Subcutaneous abdominal adipose tissue (tissue), 5 donors: ENCODE measurements around the gene TNFRSF8.

ENCODE experiments used
- H3K27ac ChIP-seq: one replicate; pipeline ENCODE4 v1.7.0; 2013; ENCODE audit warnings: low read depth, mild to moderate bottlenecking, inconsistent platforms, low read length, moderate library complexity
- H3K27me3 ChIP-seq, 5 donors: one replicate each; pipeline ENCODE4 v1.7.0; 2013; ENCODE audit warnings: low read length in 5 of 5, inconsistent platforms in 1 of 5; ENCODE audit not compliant: control insufficient read depth in 5 of 5, insufficient read depth in 4 of 5
- H3K36me3 ChIP-seq, 5 donors: one replicate each; pipeline ENCODE4 v1.7.0; 2013; ENCODE audit warnings: low read length in 5 of 5; ENCODE audit not compliant: control insufficient read depth in 5 of 5, insufficient read depth in 5 of 5
- H3K4me1 ChIP-seq, 5 donors: one replicate each; pipeline ENCODE4 v1.7.0; 2013; ENCODE audit warnings: low read length in 5 of 5, mild to moderate bottlenecking in 3 of 5, moderate library complexity in 1 of 5; ENCODE audit not compliant: control insufficient read depth in 5 of 5, insufficient read depth in 5 of 5
- H3K4me3 ChIP-seq, 5 donors: one replicate each; pipeline ENCODE4 v1.7.0; 2013; ENCODE audit warnings: low read length in 5 of 5, low read depth in 1 of 5
- H3K9ac ChIP-seq, 5 donors: one replicate each; pipeline ENCODE4 v1.7.0; 2013; ENCODE audit warnings: low read length in 5 of 5, mild to moderate bottlenecking in 4 of 5, moderate library complexity in 3 of 5
- H3K9me3 ChIP-seq, 5 donors: one replicate each; pipeline ENCODE4 v1.7.0; 2013; ENCODE audit warnings: low read length in 5 of 5; ENCODE audit not compliant: control insufficient read depth in 5 of 5
- donor health status: healthy.
- donor health status: healthy.
- donor health status: healthy.
- donor health status: healthy.
- donor health status: healthy.

The TNFRSF8 gene

GRCh38 chr1:12169442-12170135, 106.5 kb downstream of the TNFRSF8 start:
- Histone ChIP-seq H3K36me3 (peaks cover 0 to 13% (median 3%) of the 10 kb centered on the region in 5 donors), H3K4me1 (peaks cover 17 to 87% (median 71%) of the 10 kb centered on the region in 5 donors), H3K9ac (peak overlapping the region in 2 of 5 donors; percentile 55 to 84), H3K27me3 (peaks cover 0 to 7% (median 3%) of the 10 kb centered on the region in 5 donors), H3K27ac (peak overlapping the region; percentile 67), H3K9me3 (no peaks in the 10 kb centered on the region), H3K4me3 (peak overlapping the region in 4 of 5 donors; percentile 86 to 94 (median 88))

GRCh38 chr1:12170263-12170671, 107.2 kb downstream of the TNFRSF8 start:
- peak overlapping the region in 1 of 5 donors; percentile 55 for H3K9ac ChIP-seq
- no peaks in the 10 kb centered on the region for H3K9me3 ChIP-seq
- peaks cover 17 to 88% (median 78%) of the 10 kb centered on the region in 5 donors for H3K4me1 ChIP-seq
- H3K27me3 ChIP-seq: peaks cover 0 to 7% (median 3%) of the 10 kb centered on the region in 5 donors
- H3K36me3 ChIP-seq: peaks cover 0 to 13% (median 3%) of the 10 kb centered on the region in 5 donors
- H3K4me3 ChIP-seq: peak overlapping the region in 4 of 5 donors; percentile 11 to 94 (median 87)
- H3K27ac ChIP-seq: peak overlapping the region; percentile 67

GRCh38 chr1:12171206-12172041, 108.3 kb downstream of the TNFRSF8 start:
- Histone ChIP-seq H3K9ac (peak overlapping the region in 2 of 5 donors; percentile 35 to 39), H3K4me1 (peaks cover 17 to 94% (median 83%) of the 10 kb centered on the region in 5 donors), H3K27me3 (peaks cover 0 to 7% (median 3%) of the 10 kb centered on the region in 5 donors), H3K36me3 (peaks cover 0 to 13% (median 3%) of the 10 kb centered on the region in 5 donors), H3K27ac (peak overlapping the region; percentile 93), H3K9me3 (no peaks in the 10 kb centered on the region), H3K4me3 (peak overlapping the region in 1 of 5 donors; percentile 18)

GRCh38 chr1:12172042-12172851, 109.1 kb downstream of the TNFRSF8 start:
- peak overlapping the region in 3 of 5 donors; percentile 4 to 39 (median 35) for H3K9ac ChIP-seq
- peak overlapping the region; percentile 93 for H3K27ac ChIP-seq
- peak overlapping the region in 2 of 5 donors; percentile 18 to 24 for H3K4me3 ChIP-seq

GRCh38 chr1:12173041-12173509, 110.0 kb downstream of the TNFRSF8 start:
- Histone ChIP-seq H3K27ac (peak overlapping the region; percentile 93), H3K4me1 (peaks cover 17 to 96% (median 83%) of the 10 kb centered on the region in 5 donors), H3K4me3 (peak overlapping the region in 3 of 5 donors; percentile 3 to 24 (median 8)), H3K36me3 (peaks cover 0 to 13% (median 3%) of the 10 kb centered on the region in 5 donors), H3K9me3 (no peaks in the 10 kb centered on the region), H3K27me3 (peaks cover 0 to 6% (median 2%) of the 10 kb centered on the region in 5 donors), H3K9ac (peak overlapping the region in 2 of 5 donors; percentile 23 to 39)

More at GRCh38 chr1:12172042-12172851, 109.1 kb downstream of the TNFRSF8 start:
- Histone ChIP-seq H3K36me3 (peaks cover 0 to 13% (median 3%) of the 10 kb centered on the region in 5 donors), H3K4me1 (peaks cover 17 to 95% (median 83%) of the 10 kb centered on the region in 5 donors), H3K9me3 (no peaks in the 10 kb centered on the region), H3K27me3 (peaks cover 0 to 7% (median 3%) of the 10 kb centered on the region in 5 donors)

GRCh38 chr1:12173631-12174121, 110.6 kb downstream of the TNFRSF8 start:
- no peaks in the 10 kb centered on the region for H3K9me3 ChIP-seq
- peaks cover 17 to 96% (median 85%) of the 10 kb centered on the region in 5 donors for H3K4me1 ChIP-seq
- peaks cover 0 to 7% (median 0%) of the 10 kb centered on the region in 5 donors for H3K27me3 ChIP-seq
- H3K9ac ChIP-seq: peak overlapping the region in 1 of 5 donors; percentile 44
- H3K27ac ChIP-seq: peak overlapping the region; percentile 93
- peaks cover 0 to 13% (median 3%) of the 10 kb centered on the region in 5 donors for H3K36me3 ChIP-seq
- peak overlapping the region in 3 of 5 donors; percentile 8 to 27 (median 18) for H3K4me3 ChIP-seq

- peak overlapping the region in 3 of 5 donors; percentile 9 to 37 (median 23) for H3K4me3 ChIP-seq
- H3K9me3 ChIP-seq: no peaks in the 10 kb centered on the region
- H3K9ac ChIP-seq: peak overlapping the region in 4 of 5 donors; percentile 33 to 55 (median 44)
- peaks cover 0 to 7% (median 3%) of the 10 kb centered on the region in 5 donors for H3K36me3 ChIP-seq
- peaks cover 18 to 96% (median 85%) of the 10 kb centered on the region in 5 donors for H3K4me1 ChIP-seq
- H3K27ac ChIP-seq: peak overlapping the region; percentile 93
- H3K27me3 ChIP-seq: peaks cover 0 to 7% (median 0%) of the 10 kb centered on the region in 5 donors
Observed at GRCh38 chr1:12174924-12175810, 112.1 kb downstream of the TNFRSF8 start.

GRCh38 chr1:12176298-12177118, 113.4 kb downstream of the TNFRSF8 start:
- Histone ChIP-seq H3K4me3 (no peak overlapping the region), H3K27me3 (peaks cover 0 to 4% (median 0%) of the 10 kb centered on the region in 5 donors), H3K27ac (peak overlapping the region; percentile 93), H3K9me3 (no peaks in the 10 kb centered on the region), H3K9ac (peak overlapping the region in 1 of 5 donors; percentile 16), H3K36me3 (peaks cover 0 to 6% (median 0%) of the 10 kb centered on the region in 5 donors), H3K4me1 (peaks cover 16 to 99% (median 90%) of the 10 kb centered on the region in 5 donors)
